Measurements from ENCODE around the gene CAT. TPM values are rescaled to one million over a fixed set of nuclear protein-coding genes. Genes with fewer than 3 reads are reported as not detected.

The CAT gene
- polyA plus RNA-seq, 4 donors, result 90.7 to 170 (median 160) TPM

GRCh38 chr11:34493468-34493867 is 54.7 kb downstream of the CAT start:
- no peak for DNase-seq (ENCODE audit: low read depth in 4 of 4, low spot score in 3 of 4)

- DNase-seq (ENCODE audit: low read depth in 4 of 4, low spot score in 3 of 4), result no peak
Measured at GRCh38 chr11:34493926-34494595, 55.3 kb downstream of the CAT start.

GRCh38 chr11:34495239-34495723 is 56.5 kb downstream of the CAT start:
- DNase-seq (ENCODE audit: low read depth in 4 of 4, low spot score in 3 of 4), result no peak

GRCh38 chr11:34495724-34496377 is 57.1 kb downstream of the CAT start:
- no peak for DNase-seq (ENCODE audit: low read depth in 4 of 4, low spot score in 3 of 4)

GRCh38 chr11:34499719-34500500 is 61.2 kb downstream of the CAT start:
- no peak for DNase-seq (ENCODE audit: low read depth in 4 of 4, low spot score in 3 of 4)

GRCh38 chr11:34501500-34501899 is 62.8 kb downstream of the CAT start:
- DNase-seq (ENCODE audit: low read depth in 4 of 4, low spot score in 3 of 4), result no peak

GRCh38 chr11:34501949-34502348 is 63.2 kb downstream of the CAT start:
- DNase-seq (ENCODE audit: low read depth in 4 of 4, low spot score in 3 of 4), result no peak

- no peak for DNase-seq (ENCODE audit: low read depth in 4 of 4, low spot score in 3 of 4)
Measured at GRCh38 chr11:34502949-34503348, 64.2 kb downstream of the CAT start.

GRCh38 chr11:34505874-34506273 is 67.1 kb downstream of the CAT start:
- DNase-seq (ENCODE audit: low read depth in 4 of 4, low spot score in 3 of 4), result no peak

- DNase-seq (ENCODE audit: low read depth in 4 of 4, low spot score in 3 of 4), result no peak
Measured at GRCh38 chr11:34507156-34507555, 68.4 kb downstream of the CAT start.

GRCh38 chr11:34507610-34508009 is 68.9 kb downstream of the CAT start:
- no peak for DNase-seq (ENCODE audit: low read depth in 4 of 4, low spot score in 3 of 4)

GRCh38 chr11:34508524-34508923 is 69.8 kb downstream of the CAT start:
- DNase-seq (ENCODE audit: low read depth in 4 of 4, low spot score in 3 of 4), result no peak

- DNase-seq (ENCODE audit: low read depth in 4 of 4, low spot score in 3 of 4), result no peak
Measured at GRCh38 chr11:34509336-34509876, 70.7 kb downstream of the CAT start.

GRCh38 chr11:34510218-34510617 is 71.5 kb downstream of the CAT start:
- no peak for DNase-seq (ENCODE audit: low read depth in 4 of 4, low spot score in 3 of 4)

GRCh38 chr11:34510673-34511072 is 71.9 kb downstream of the CAT start:
- DNase-seq (ENCODE audit: low read depth in 4 of 4, low spot score in 3 of 4), result no peak

- no peak for DNase-seq (ENCODE audit: low read depth in 4 of 4, low spot score in 3 of 4)
Measured at GRCh38 chr11:34512840-34513681, 74.3 kb downstream of the CAT start.

GRCh38 chr11:34513682-34514449 is 75.1 kb downstream of the CAT start, which contains the start of gene ELF5:
TSS of gene ELF5 (minus strand) at chr11:34513794. CDS start at chr11:34505749, 8,045 bp downstream.
- DNase-seq (ENCODE audit: low read depth in 4 of 4, low spot score in 3 of 4), result no peak

GRCh38 chr11:34514597-34514996 is 75.9 kb downstream of the CAT start:
- no peak for DNase-seq (ENCODE audit: low read depth in 4 of 4, low spot score in 3 of 4)

- no peak for DNase-seq (ENCODE audit: low read depth in 4 of 4, low spot score in 3 of 4)
Measured at GRCh38 chr11:34516247-34517040, 77.7 kb downstream of the CAT start.

All from left renal pelvis (tissue), 4 donors.